SK-N-MC (cell line): ENCODE measurements around the gene CLIP1.

Experiments
- EZH2 ChIP-seq: fragments of 200-600 bp; sonication (generic); IDR thresholded peaks from one replicate; pipeline ENCODE4 v1.6.1; 2017; ENCODE audit warnings: antibody characterized with exemption
- POLR2AphosphoS5 ChIP-seq: IDR thresholded peaks from 2 replicates; pipeline ENCODE4 v1.6.1; 2012; ENCODE audit warnings: mild to moderate bottlenecking, low read depth, low read length, borderline replicate concordance

- TF ChIP-seq POLR2AphosphoS5, result no peak
- no peak for TF ChIP-seq EZH2
Measured at GRCh38 chr12:122310626-122311333, 111.7 kb downstream of the CLIP1 start.
